Measurements from ENCODE around the gene TNMD. TPM values are rescaled to one million over a fixed set of nuclear protein-coding genes. Genes with fewer than 3 reads are reported as not detected.
"Not testable (repeated sequence)": the region's sequence is repeated elsewhere in the genome, so short reads cannot be mapped to it uniquely, and the experiment has no call there.

Gene TNMD
- polyA plus RNA-seq (2013, experiment 1 of 2), result 0.21 TPM
- 0.25 TPM for polyA plus RNA-seq (2013, experiment 2 of 2)

- H3K4me1 ChIP-seq (ENCODE audit: control insufficient read depth, insufficient read depth, low read depth, low read length), result no peaks in the 10 kb centered on the region
- no peaks in the 10 kb centered on the region for H3K36me3 ChIP-seq (ENCODE audit: control insufficient read depth in 1 of 2, insufficient read depth in 2 of 2, low read depth in 1 of 2, low read length in 2 of 2)
- no peak within 1 kb of the TSS for H3K23ac ChIP-seq (ENCODE audit: low read length in 2 of 2)
- no peak within 1 kb of the TSS for H2AFZ ChIP-seq (ENCODE audit: low read depth, low read length)
- no peak within 1 kb of the TSS for H2AK5ac ChIP-seq (ENCODE audit: low read length, severe bottlenecking)
- H4K8ac ChIP-seq (ENCODE audit: low read length), result no peak within 1 kb of the TSS
- no peaks in the 10 kb centered on the region for H3K9me3 ChIP-seq (ENCODE audit: control insufficient read depth, low read length)
- no peak within 1 kb of the TSS for H3K14ac ChIP-seq (ENCODE audit: low read length in 2 of 2)
- no peak within 1 kb of the TSS for H3K4me2 ChIP-seq (ENCODE audit: low read length, poor library complexity, severe bottlenecking)
- no peak within 1 kb of the TSS for H3K9ac ChIP-seq (ENCODE audit: low read length)
- DNase-seq, result no peak
- no peak within 1 kb of the TSS for H2BK120ac ChIP-seq (ENCODE audit: low read depth, low read length)
- H3K18ac ChIP-seq (ENCODE audit: low read depth in 1 of 2, low read length in 2 of 2), result no peak within 1 kb of the TSS
- H3K79me1 ChIP-seq (replicated peaks; ENCODE audit: low read length, poor library complexity, severe bottlenecking), result no peaks in the 10 kb centered on the region
- H3K4ac ChIP-seq (ENCODE audit: low read depth in 1 of 2, low read length in 2 of 2), result no peak within 1 kb of the TSS
- no peak within 1 kb of the TSS for H4K91ac ChIP-seq (ENCODE audit: low read length)
- no peak within 1 kb of the TSS for H2BK5ac ChIP-seq (ENCODE audit: low read depth, low read length, poor library complexity, severe bottlenecking)
- H3K27me3 ChIP-seq (ENCODE audit: control insufficient read depth in 1 of 2, insufficient read depth in 1 of 2, low read length in 2 of 2), result peaks cover 0 to 87% of the 10 kb centered on the region in 2 experiments
- no peak within 1 kb of the TSS for H2BK12ac ChIP-seq (ENCODE audit: low read length in 2 of 2)
- no peak within 1 kb of the TSS for H2BK15ac ChIP-seq (ENCODE audit: low read depth, poor library complexity, severe bottlenecking)
- H3K27ac ChIP-seq (ENCODE audit: low read length, poor library complexity, severe bottlenecking), result no peak within 1 kb of the TSS
- 80% methylated on average over 1 of the region's 2 CpGs for WGBS
- H3K4me3 ChIP-seq (ENCODE audit: insufficient read depth in 1 of 2, low read depth in 1 of 2, low read length in 2 of 2), result no peak within 1 kb of the TSS
These were observed at the start of gene TNMD for GRCh38 chrX:100584611-100585010. Gene TNMD, plus strand, starts transcription at chrX:100584936. Its CDS starts 83 bp downstream, at chrX:100585019.

GRCh38 chrX:100565534-100565933 lies 19.2 kb upstream of the TNMD start:
- H2BK12ac ChIP-seq (ENCODE audit: low read length in 2 of 2); H3K27ac ChIP-seq (ENCODE audit: low read length, poor library complexity, severe bottlenecking); H3K9me3 ChIP-seq (ENCODE audit: control insufficient read depth, low read length); H3K14ac ChIP-seq (ENCODE audit: low read length in 2 of 2); H4K91ac ChIP-seq (ENCODE audit: low read length); H3K4me3 ChIP-seq (ENCODE audit: insufficient read depth in 1 of 2, low read depth in 1 of 2, low read length in 2 of 2); H3K4ac ChIP-seq (ENCODE audit: low read depth in 1 of 2, low read length in 2 of 2); H2AK5ac ChIP-seq (ENCODE audit: low read length, severe bottlenecking); H3K36me3 ChIP-seq (ENCODE audit: control insufficient read depth in 1 of 2, insufficient read depth in 2 of 2, low read depth in 1 of 2, low read length in 2 of 2); H2BK120ac ChIP-seq (ENCODE audit: low read depth, low read length); H2BK5ac ChIP-seq (ENCODE audit: low read depth, low read length, poor library complexity, severe bottlenecking); DNase-seq; H3K4me1 ChIP-seq (ENCODE audit: control insufficient read depth, insufficient read depth, low read depth, low read length); H3K23ac ChIP-seq (ENCODE audit: low read length in 2 of 2); H3K79me1 ChIP-seq (replicated peaks; ENCODE audit: low read length, poor library complexity, severe bottlenecking); H3K4me2 ChIP-seq (ENCODE audit: low read length, poor library complexity, severe bottlenecking); H2AFZ ChIP-seq (ENCODE audit: low read depth, low read length); H2BK15ac ChIP-seq (ENCODE audit: low read depth, poor library complexity, severe bottlenecking); H3K9ac ChIP-seq (ENCODE audit: low read length); H4K8ac ChIP-seq (ENCODE audit: low read length); H3K18ac ChIP-seq (ENCODE audit: low read depth in 1 of 2, low read length in 2 of 2): not testable (repeated sequence)
- WGBS, result 93% methylated on average over 6 of the region's 7 CpGs
- peaks cover 0 to 16% of the 10 kb centered on the region in 2 experiments for H3K27me3 ChIP-seq (ENCODE audit: control insufficient read depth in 1 of 2, insufficient read depth in 1 of 2, low read length in 2 of 2)

GRCh38 chrX:100586747-100587146 lies 2.0 kb downstream of the TNMD start:
- Histone ChIP-seq H2AK5ac (ENCODE audit: low read length, severe bottlenecking) (no peak overlapping the region), H2BK15ac (ENCODE audit: low read depth, poor library complexity, severe bottlenecking) (no peak overlapping the region), H3K27ac (ENCODE audit: low read length, poor library complexity, severe bottlenecking) (no peak overlapping the region), H3K23ac (ENCODE audit: low read length in 2 of 2) (no peak overlapping the region), H3K14ac (ENCODE audit: low read length in 2 of 2) (no peak overlapping the region), H2AFZ (ENCODE audit: low read depth, low read length) (no peak overlapping the region), H3K18ac (ENCODE audit: low read depth in 1 of 2, low read length in 2 of 2) (no peak overlapping the region), H2BK120ac (ENCODE audit: low read depth, low read length) (no peak overlapping the region), H3K9me3 (ENCODE audit: control insufficient read depth, low read length) (no peaks in the 10 kb centered on the region), H3K9ac (ENCODE audit: low read length) (no peak overlapping the region), H3K36me3 (ENCODE audit: control insufficient read depth in 1 of 2, insufficient read depth in 2 of 2, low read depth in 1 of 2, low read length in 2 of 2) (no peaks in the 10 kb centered on the region), H2BK5ac (ENCODE audit: low read depth, low read length, poor library complexity, severe bottlenecking) (no peak overlapping the region), H4K91ac (ENCODE audit: low read length) (no peak overlapping the region), H3K27me3 (ENCODE audit: control insufficient read depth in 1 of 2, insufficient read depth in 1 of 2, low read length in 2 of 2) (peaks cover 0 to 90% of the 10 kb centered on the region in 2 experiments), H3K4me3 (ENCODE audit: insufficient read depth in 1 of 2, low read depth in 1 of 2, low read length in 2 of 2) (no peak overlapping the region), H3K79me1 (replicated peaks; ENCODE audit: low read length, poor library complexity, severe bottlenecking) (no peaks in the 10 kb centered on the region), H3K4me1 (ENCODE audit: control insufficient read depth, insufficient read depth, low read depth, low read length) (no peaks in the 10 kb centered on the region), H4K8ac (ENCODE audit: low read length) (no peak overlapping the region), H3K4me2 (ENCODE audit: low read length, poor library complexity, severe bottlenecking) (no peak overlapping the region), H2BK12ac (ENCODE audit: low read length in 2 of 2) (no peak overlapping the region), H3K4ac (ENCODE audit: low read depth in 1 of 2, low read length in 2 of 2) (no peak overlapping the region)
- WGBS, result 100% methylated on average over 1 of the region's 2 CpGs
- no peak for DNase-seq

GRCh38 chrX:100587861-100588260 lies 3.1 kb downstream of the TNMD start:
- Histone ChIP-seq H4K8ac (ENCODE audit: low read length) (no peak overlapping the region), H4K91ac (ENCODE audit: low read length) (no peak overlapping the region), H3K4me2 (ENCODE audit: low read length, poor library complexity, severe bottlenecking) (no peak overlapping the region), H3K23ac (ENCODE audit: low read length in 2 of 2) (no peak overlapping the region), H3K36me3 (ENCODE audit: control insufficient read depth in 1 of 2, insufficient read depth in 2 of 2, low read depth in 1 of 2, low read length in 2 of 2) (no peaks in the 10 kb centered on the region), H2BK5ac (ENCODE audit: low read depth, low read length, poor library complexity, severe bottlenecking) (no peak overlapping the region), H2BK120ac (ENCODE audit: low read depth, low read length) (no peak overlapping the region), H3K79me1 (replicated peaks; ENCODE audit: low read length, poor library complexity, severe bottlenecking) (no peaks in the 10 kb centered on the region), H2BK15ac (ENCODE audit: low read depth, poor library complexity, severe bottlenecking) (no peak overlapping the region), H3K18ac (ENCODE audit: low read depth in 1 of 2, low read length in 2 of 2) (no peak overlapping the region), H2AFZ (ENCODE audit: low read depth, low read length) (no peak overlapping the region), H3K9ac (ENCODE audit: low read length) (no peak overlapping the region), H2BK12ac (ENCODE audit: low read length in 2 of 2) (no peak overlapping the region), H3K4me3 (ENCODE audit: insufficient read depth in 1 of 2, low read depth in 1 of 2, low read length in 2 of 2) (peak overlapping the region in 1 of 2 experiments; percentile 11), H3K27me3 (ENCODE audit: control insufficient read depth in 1 of 2, insufficient read depth in 1 of 2, low read length in 2 of 2) (peaks cover 0 to 79% of the 10 kb centered on the region in 2 experiments), H3K4ac (ENCODE audit: low read depth in 1 of 2, low read length in 2 of 2) (no peak overlapping the region), H3K27ac (ENCODE audit: low read length, poor library complexity, severe bottlenecking) (no peak overlapping the region), H3K14ac (ENCODE audit: low read length in 2 of 2) (no peak overlapping the region), H3K4me1 (ENCODE audit: control insufficient read depth, insufficient read depth, low read depth, low read length) (no peaks in the 10 kb centered on the region), H2AK5ac (ENCODE audit: low read length, severe bottlenecking) (no peak overlapping the region), H3K9me3 (ENCODE audit: control insufficient read depth, low read length) (no peaks in the 10 kb centered on the region)
- WGBS, result 65% methylated on average over 1 of the region's 2 CpGs
- DNase-seq, result no peak
